Stimulated activated CD4-positive, alpha-beta T cell treated with anti-CD3 and anti-CD28 coated beads, TNF-alpha, amount 100 ng/mL, for 24 hours (primary cell): ENCODE measurements around the gene ZNF26.

Experiments
- DNase-seq, 3 experiments: peaks; one replicate each; pipeline ENCODE4 v3.0.0-alpha.2; 2020; ENCODE audit warnings: low read depth in 3 of 3

ZNF26 gene

DNA sequence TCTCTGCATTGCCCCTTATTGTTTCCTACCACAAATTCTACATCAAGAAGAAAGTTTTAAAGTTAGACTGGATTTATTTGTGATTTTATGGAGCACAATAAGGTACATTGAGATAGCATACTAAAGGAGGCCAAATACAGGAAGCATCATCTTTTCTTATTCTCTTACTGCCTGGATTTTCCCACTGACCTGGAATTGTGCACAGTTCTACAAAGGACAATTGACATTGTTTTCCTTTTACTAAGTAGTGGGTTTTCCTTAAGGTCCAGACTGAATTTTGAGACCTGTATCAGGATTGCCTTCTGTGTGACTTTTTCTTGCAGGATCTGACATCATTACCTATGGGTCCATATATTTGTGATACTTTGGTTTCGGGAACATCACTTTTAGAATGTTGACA is 75.8 kb downstream of the ZNF26 start:
- no peak for DNase-seq

GRCh38 chr12:133063556-133063955 is 77.4 kb downstream of the ZNF26 start:
- no peak for DNase-seq

DNA sequence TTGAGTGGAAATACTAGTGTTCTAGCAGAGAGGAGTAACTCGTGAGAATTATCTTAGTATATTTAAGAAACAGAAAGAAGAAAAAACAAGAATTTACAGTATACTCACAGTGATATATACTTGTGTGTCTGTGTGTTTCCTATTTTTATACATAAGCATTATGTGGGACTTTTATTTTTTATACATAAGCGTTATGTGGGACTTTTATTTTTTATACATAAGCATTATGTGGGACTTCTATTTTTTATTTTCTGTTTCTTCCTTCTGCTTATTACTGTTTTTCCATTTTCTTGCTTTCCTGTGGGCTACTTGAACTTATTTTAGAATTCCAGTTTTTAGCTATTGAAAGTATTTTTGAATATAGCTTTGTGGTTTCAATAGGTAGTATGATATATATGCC is 87.7 kb downstream of the ZNF26 start:
- no peak for DNase-seq
